Rectal smooth muscle tissue (tissue), 1 donor: ENCODE results near the gene RFT1.

Experiments used
- H3K27ac ChIP-seq: one replicate; pipeline ENCODE4 v1.7.0; 2013; ENCODE audit warnings: low read depth, low read length, inconsistent platforms
- H3K27me3 ChIP-seq: one replicate; pipeline ENCODE4 v1.7.0; 2013; ENCODE audit warnings: low read length; ENCODE audit not compliant: control insufficient read depth, insufficient read depth
- H3K36me3 ChIP-seq: one replicate; pipeline ENCODE4 v1.7.0; 2013; ENCODE audit warnings: low read length; ENCODE audit not compliant: control insufficient read depth, insufficient read depth
- H3K4me1 ChIP-seq: one replicate; pipeline ENCODE4 v1.7.0; 2013; ENCODE audit warnings: low read length; ENCODE audit not compliant: control insufficient read depth, insufficient read depth
- H3K4me3 ChIP-seq: one replicate; pipeline ENCODE4 v1.7.0; 2013; ENCODE audit warnings: low read length
- H3K9ac ChIP-seq: one replicate; pipeline ENCODE4 v1.7.0; 2013; ENCODE audit warnings: low read length

Gene RFT1

DNA sequence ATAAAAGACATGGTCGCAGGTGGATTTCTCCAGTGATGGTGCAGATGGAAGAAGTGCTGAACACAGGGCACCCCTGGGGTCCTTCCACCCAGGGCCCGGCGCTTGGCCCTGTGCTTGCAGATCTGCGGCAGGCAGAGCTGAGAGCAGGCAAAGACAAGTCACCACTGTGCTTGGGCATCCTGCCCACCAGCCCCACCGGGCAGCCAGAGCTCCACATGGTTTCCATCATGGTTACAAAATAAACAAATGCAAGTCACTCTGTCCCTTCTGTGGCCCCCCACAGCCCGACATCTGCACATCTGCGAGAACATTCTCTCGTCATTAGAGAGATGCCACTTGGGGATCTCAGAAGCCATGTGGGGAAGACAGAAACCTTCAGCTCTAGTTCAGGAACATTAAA lies 46.7 kb downstream of the RFT1 start:
- no peak overlapping the region for H3K4me3 ChIP-seq
- no peak overlapping the region for H3K27ac ChIP-seq
- peaks cover 7% of the 10 kb centered on the region for H3K4me1 ChIP-seq
- no peaks in the 10 kb centered on the region for H3K27me3 ChIP-seq
- no peak overlapping the region for H3K9ac ChIP-seq
- no peaks in the 10 kb centered on the region for H3K36me3 ChIP-seq

DNA sequence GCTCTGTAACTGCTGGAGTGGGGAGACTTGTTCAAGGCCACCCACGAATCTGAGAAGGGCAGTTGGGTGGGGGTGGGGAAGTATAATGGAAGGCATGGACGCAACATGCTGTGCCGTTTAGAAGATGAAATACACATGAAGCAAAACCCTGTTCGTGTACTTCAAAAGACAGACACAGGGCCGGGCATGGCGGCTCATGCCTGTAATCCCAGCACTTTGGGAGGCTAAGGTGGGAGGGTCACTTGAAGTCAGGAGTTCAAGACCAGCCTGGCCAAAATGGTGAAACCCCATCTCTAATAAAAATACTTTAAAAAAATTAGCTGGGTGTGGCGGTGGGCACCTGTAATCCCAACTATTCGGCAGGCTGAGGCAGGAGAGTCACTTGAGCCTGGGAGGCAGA lies 47.5 kb downstream of the RFT1 start:
- H3K9ac ChIP-seq, result no peak overlapping the region
- H3K4me1 ChIP-seq, result peaks cover 7% of the 10 kb centered on the region
- no peaks in the 10 kb centered on the region for H3K27me3 ChIP-seq
- H3K27ac ChIP-seq, result no peak overlapping the region
- no peaks in the 10 kb centered on the region for H3K36me3 ChIP-seq
- no peak overlapping the region for H3K4me3 ChIP-seq

DNA sequence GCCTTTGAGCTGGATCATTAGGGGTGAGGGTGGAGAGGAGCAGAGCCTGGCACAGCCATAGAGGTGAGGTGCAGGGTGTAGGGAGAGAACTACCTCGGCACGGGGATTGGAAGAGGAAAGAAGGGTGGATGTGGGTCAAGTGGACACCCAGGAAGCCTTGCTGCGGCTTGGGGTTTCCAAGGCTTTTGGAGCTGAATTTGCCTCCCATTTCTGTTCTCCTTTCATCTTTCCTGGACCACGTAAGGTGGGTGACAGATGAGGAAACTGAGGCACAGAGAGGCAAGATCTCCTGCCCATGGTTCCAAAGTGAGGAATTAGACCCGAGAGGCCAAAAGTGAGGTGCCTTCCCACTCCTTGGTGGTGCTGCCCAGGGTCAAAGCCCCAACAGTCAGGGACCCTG lies 48.9 kb downstream of the RFT1 start:
- no peak overlapping the region for H3K9ac ChIP-seq
- no peaks in the 10 kb centered on the region for H3K27me3 ChIP-seq
- H3K36me3 ChIP-seq, result no peaks in the 10 kb centered on the region
- H3K4me1 ChIP-seq, result peaks cover 7% of the 10 kb centered on the region
- no peak overlapping the region for H3K27ac ChIP-seq
- no peak overlapping the region for H3K4me3 ChIP-seq

DNA sequence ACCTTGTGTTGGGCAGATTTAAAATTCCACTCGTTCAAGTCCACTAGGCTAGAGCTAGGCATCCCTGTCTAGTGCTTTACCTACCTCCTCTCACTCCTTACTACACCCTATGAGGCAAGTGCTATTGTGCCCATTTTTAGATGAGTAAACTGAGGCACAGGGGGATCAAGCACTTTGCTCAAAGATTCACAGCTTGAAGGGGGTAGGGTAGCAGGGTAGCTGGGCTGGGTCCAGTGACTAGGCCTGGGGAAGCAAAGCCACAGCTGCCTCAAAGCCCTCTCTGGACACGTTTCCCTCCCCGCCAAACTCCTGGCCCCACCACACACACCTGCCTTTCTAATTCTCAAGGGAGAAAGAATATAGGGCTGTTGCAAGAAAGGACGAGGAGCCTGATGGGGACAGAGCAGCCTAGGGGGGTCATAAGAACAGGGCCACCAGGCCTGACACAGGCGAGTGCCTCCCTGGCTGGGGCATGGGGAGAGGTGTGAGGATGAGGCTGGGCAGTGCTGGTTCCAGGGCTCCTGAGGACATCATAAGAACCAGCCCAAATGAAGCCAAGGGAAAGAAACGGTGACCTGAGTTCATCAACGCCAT lies 49.5 kb downstream of the RFT1 start:
- H3K27me3 ChIP-seq, result no peaks in the 10 kb centered on the region
- no peaks in the 10 kb centered on the region for H3K36me3 ChIP-seq
- H3K4me1 ChIP-seq, result peaks cover 7% of the 10 kb centered on the region
- H3K4me3 ChIP-seq, result no peak overlapping the region
- H3K27ac ChIP-seq, result no peak overlapping the region
- H3K9ac ChIP-seq, result no peak overlapping the region

DNA sequence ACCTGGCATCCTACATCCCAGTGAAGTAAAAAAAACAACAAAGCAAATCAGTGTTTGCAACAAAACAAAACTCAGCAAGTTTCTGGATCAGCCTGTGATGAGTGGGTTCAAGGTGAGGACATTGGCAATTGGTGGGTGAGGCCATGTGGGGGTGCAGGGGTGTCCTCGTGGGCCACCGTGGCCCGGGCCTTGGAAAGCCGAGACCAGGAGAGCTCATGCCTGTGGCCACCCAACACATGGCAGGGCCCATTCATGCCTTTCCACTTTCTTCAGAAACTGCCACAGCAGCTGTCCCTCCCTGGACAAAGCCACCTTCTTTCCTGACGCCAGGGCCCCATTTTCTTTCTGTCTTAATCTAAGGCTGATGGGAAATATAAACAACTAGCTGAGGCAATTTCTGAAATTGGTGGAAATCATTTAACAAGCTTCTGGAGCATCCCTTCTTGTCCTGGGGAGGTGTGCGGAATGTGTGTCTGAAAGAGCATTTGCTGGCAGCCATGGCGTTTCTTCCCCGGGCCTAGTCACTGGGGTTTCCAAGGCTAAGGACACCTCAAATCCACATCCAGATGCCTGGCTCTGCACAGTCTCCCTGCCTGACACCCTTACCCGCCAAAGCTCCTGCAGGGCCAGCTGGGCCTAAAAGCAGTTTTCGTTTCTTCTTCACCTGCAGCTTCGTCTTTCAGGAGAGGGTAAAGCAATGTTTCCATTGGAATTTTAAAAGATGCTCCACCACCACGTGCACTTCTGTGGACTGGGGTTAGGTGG lies 50.3 kb downstream of the RFT1 start:
- Histone ChIP-seq H3K27ac (no peak overlapping the region), H3K36me3 (no peaks in the 10 kb centered on the region), H3K27me3 (no peaks in the 10 kb centered on the region), H3K4me1 (peaks cover 7% of the 10 kb centered on the region), H3K9ac (no peak overlapping the region), H3K4me3 (no peak overlapping the region)

DNA sequence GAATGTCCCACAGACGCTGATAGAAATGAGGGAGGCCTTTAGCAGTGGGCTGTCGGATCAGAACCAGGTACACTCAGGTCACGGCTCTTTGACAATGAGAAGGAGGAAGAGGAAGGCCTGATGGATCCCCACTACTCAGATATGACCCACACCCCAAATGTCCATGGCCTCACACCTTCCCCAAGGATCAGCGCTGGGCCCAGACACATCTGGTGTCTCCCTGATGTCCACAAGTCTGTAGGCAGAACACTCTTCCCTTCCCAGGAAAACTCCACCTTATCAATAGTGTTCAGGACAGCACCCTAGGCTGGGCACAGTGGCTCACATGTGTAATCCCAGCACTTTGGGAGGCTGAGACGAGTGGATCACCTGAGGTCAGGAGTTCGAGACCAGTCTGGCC lies 51.1 kb downstream of the RFT1 start:
- peaks cover 6% of the 10 kb centered on the region for H3K4me1 ChIP-seq
- no peak overlapping the region for H3K9ac ChIP-seq
- H3K27ac ChIP-seq, result no peak overlapping the region
- no peaks in the 10 kb centered on the region for H3K27me3 ChIP-seq
- H3K36me3 ChIP-seq, result no peaks in the 10 kb centered on the region
- H3K4me3 ChIP-seq, result no peak overlapping the region

DNA sequence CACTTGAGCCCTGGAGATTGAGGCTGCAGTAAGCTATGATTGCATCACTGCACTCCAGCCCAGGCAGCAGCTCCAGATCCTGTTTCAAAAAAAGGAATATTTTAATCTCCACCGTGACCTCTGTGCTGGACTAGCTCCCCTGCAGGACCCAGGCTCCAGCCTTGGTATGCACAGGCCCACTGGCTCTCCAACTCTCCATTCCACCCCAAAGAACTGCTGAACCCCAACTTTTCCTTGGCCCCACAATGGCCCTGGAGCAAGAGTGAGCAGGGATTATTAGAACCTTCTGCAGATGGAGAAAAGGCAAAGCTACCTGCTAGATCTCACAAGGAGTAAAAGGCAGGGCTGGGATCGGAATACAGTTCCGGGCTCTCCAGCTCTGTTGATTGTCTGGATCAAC lies 51.6 kb downstream of the RFT1 start:
- Histone ChIP-seq H3K36me3 (no peaks in the 10 kb centered on the region), H3K4me3 (no peak overlapping the region), H3K4me1 (peaks cover 2% of the 10 kb centered on the region), H3K27me3 (no peaks in the 10 kb centered on the region), H3K9ac (no peak overlapping the region), H3K27ac (no peak overlapping the region)

DNA sequence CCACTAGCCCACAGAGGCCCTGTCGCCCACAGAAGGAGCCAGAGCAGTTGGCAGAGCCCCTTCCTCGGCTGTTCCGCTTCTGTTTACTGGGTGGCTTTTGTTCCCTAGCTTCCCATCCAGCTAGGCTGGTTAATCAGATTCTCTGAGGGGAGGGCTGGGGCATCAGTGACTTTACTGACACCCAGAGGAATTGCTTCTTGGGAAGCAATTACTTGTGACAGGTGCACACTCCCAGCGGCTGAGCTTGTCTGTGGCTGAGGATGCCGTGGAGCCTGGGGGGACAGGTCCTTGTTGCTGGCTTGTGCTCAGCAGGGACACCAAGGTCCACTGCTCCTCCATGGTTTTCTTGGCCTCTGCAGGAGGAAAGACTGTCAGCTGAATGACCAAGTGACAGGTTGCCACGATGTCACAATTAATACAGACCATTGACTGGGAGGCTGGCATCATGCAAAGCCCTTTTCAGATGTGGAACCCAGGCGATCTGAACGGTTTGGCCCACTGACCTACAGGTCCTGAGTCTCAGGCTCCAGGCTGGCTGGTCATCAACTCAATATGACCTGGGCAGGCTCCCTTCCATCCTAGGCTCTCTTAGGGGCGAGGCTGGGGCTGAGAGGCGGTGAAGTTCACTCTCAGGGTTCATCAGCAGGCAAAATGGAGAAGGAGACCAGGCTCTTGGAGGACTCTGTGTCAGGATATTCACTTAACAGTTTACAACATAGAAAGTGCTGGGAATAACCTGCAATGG lies 52.6 kb downstream of the RFT1 start:
- Histone ChIP-seq H3K27me3 (no peaks in the 10 kb centered on the region), H3K4me1 (no peaks in the 10 kb centered on the region), H3K27ac (no peak overlapping the region), H3K9ac (no peak overlapping the region), H3K36me3 (no peaks in the 10 kb centered on the region), H3K4me3 (no peak overlapping the region)

DNA sequence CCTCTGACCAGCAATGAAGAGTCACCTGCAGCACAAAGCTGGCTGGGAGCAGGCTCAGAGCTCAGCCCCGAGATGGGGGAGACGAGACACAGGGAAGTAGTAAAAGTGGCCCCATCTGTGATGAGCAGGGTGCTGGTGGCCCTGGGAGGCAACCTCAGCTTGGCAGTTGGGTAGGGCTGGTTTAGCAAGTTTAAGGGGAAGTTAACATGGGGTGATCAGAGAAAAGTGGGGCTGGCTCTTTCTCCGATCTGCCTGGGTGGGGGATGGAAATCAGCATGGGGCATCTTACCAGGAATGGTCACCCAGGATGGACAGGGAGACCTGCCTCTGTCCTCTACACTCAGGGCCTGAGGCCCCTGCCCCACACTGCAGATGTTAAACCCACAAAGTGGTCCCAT lies 54.5 kb downstream of the RFT1 start:
- no peaks in the 10 kb centered on the region for H3K36me3 ChIP-seq
- no peak overlapping the region for H3K9ac ChIP-seq
- peaks cover 5% of the 10 kb centered on the region for H3K4me1 ChIP-seq
- no peak overlapping the region for H3K27ac ChIP-seq
- no peaks in the 10 kb centered on the region for H3K27me3 ChIP-seq
- H3K4me3 ChIP-seq, result no peak overlapping the region

DNA sequence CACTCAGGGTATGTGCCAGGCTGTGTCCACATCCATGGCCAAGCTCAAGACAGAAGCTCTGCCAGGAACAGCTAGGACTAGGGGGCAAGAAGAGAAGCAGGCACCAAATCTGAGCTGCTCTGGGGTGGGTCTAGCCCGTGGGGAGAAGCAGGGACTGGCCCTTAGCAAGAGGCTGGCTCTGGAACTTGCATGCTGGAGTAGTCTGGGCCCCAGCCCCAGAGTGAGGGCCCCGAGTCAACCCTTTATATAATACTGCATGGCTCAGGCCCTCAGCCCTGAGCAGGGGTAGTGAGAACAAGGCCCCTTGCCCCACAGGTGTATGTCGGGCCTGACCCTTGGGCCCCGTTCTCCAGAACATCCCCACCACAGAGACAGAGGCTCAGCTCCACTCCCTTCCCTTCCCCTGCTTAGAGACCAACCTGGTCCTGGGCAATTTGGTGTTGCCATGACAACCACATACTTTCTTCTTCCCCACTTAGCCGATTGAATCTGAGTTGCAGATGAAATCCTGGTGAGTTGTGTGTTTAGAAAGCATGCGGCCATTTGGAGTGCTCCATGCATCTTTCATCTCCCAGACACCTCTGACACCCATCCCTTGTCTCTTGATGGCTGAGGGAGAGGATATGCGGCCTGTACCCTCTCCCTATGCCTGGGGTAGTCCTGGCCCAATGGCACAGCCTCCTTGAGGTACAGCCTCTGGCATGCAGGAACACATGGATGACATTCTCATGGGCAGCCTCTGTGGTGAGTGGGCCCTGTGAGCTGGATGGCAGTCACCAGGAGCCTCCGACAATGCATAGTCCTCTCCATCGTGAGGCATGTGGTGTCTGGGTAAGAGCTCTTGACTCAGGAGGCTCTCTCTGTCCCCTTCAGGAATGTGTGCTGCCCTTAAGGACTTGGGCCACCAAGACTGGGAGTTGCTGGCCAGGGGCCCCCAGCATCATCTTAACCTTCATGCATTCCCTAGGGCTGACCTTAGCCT lies 55.2 kb downstream of the RFT1 start:
- Histone ChIP-seq H3K4me3 (no peak overlapping the region), H3K9ac (no peak overlapping the region), H3K27ac (no peak overlapping the region), H3K27me3 (no peaks in the 10 kb centered on the region), H3K36me3 (no peaks in the 10 kb centered on the region), H3K4me1 (peaks cover 5% of the 10 kb centered on the region)

- Histone ChIP-seq H3K9ac (no peak overlapping the region), H3K27me3 (no peaks in the 10 kb centered on the region), H3K27ac (no peak overlapping the region)
These were observed 55.9 kb downstream of the RFT1 start for GRCh38 chr3:53074366-53074696.

More at GRCh38 chr3:53074366-53074696, 55.9 kb downstream of the RFT1 start:
- H3K4me3 ChIP-seq, result no peak overlapping the region
- H3K4me1 ChIP-seq, result peaks cover 5% of the 10 kb centered on the region
- no peaks in the 10 kb centered on the region for H3K36me3 ChIP-seq
